WTC11 (cell line): ENCODE results near the gene LBHD1. TPM values are rescaled to one million over a fixed set of nuclear protein-coding genes. Genes with fewer than 3 reads are reported as not detected.

Experiments used
- ATAC-seq: fragments of 200-7000 bp; cut with Tn5 transposase; 2 replicates; pipeline ENCODE4 v1.10.0; 2021; ENCODE audit warnings: mild to moderate bottlenecking, moderate library complexity
- CTCF ChIA-PET: fragments of 300-600 bp; sonication (Branson Sonifier 250); formaldehyde crosslinking; loops from one replicate; lab custom pipeline; 2021; ENCODE audit warnings: antibody characterized with exemption; lab: Charles Lee
- POLR2A ChIA-PET: fragments of 350-600 bp; sonication (Branson Sonifier 250); formaldehyde crosslinking; loops from one replicate; lab custom pipeline; 2021; ENCODE audit warnings: antibody characterized with exemption; lab: Charles Lee
- DNase-seq: peaks from one replicate; pipeline ENCODE4 v3.0.0; 2021; ENCODE audit warnings: low spot score
- H3K27ac Mint-ChIP-seq: 2 replicates; pipeline ENCODE4 v1.8.0; 2021; ENCODE audit warnings: mixed read lengths
- H3K27me3 Mint-ChIP-seq: 2 replicates; pipeline ENCODE4 v1.8.0; 2021; ENCODE audit warnings: low read depth, mild to moderate bottlenecking, moderate library complexity, mixed read lengths
- H3K36me3 Mint-ChIP-seq: 2 replicates; pipeline ENCODE4 v1.8.0; 2021; ENCODE audit warnings: mixed read lengths
- H3K4me1 Mint-ChIP-seq: 2 replicates; pipeline ENCODE4 v1.8.0; 2022; ENCODE audit warnings: mixed read lengths
- H3K4me3 Mint-ChIP-seq: 2 replicates; pipeline ENCODE4 v1.8.0; 2021; ENCODE audit warnings: mild to moderate bottlenecking, moderate library complexity, mixed read lengths
- H3K9me3 Mint-ChIP-seq: 2 replicates; pipeline ENCODE4 v1.8.0; 2021; ENCODE audit warnings: mixed read lengths
- CREM ChIP-seq: sonication (generic); formaldehyde crosslinking; IDR thresholded peaks from 2 replicates; pipeline ENCODE4 v1.8.1; 2022; ENCODE audit warnings: mild to moderate bottlenecking, missing genetic modification reagents, moderate library complexity
- FOXJ3 ChIP-seq: sonication (generic); formaldehyde crosslinking; IDR thresholded peaks from 2 replicates; pipeline ENCODE4 v1.9.0; 2021; ENCODE audit warnings: missing genetic modification reagents, mild to moderate bottlenecking, borderline replicate concordance
- FOXK1 ChIP-seq: sonication (generic); formaldehyde crosslinking; IDR thresholded peaks from 2 replicates; pipeline ENCODE4 v1.8.0; 2022; ENCODE audit warnings: mild to moderate bottlenecking, moderate library complexity, missing genetic modification reagents
- GRHL2 ChIP-seq: fragments of 250-450 bp; sonication (Bioruptor Pico); IDR thresholded peaks from 2 replicates; pipeline ENCODE4 v1.8.0; 2022; ENCODE audit warnings: mild to moderate bottlenecking, moderate library complexity; ENCODE audit not compliant: insufficient replicate concordance, severe bottlenecking
- HMGA2 ChIP-seq: fragments of 250-450 bp; sonication (Bioruptor Pico); IDR thresholded peaks from 2 replicates; pipeline ENCODE4 v1.4.0; 2021; ENCODE audit warnings: mild to moderate bottlenecking, moderate library complexity
- NFE2L1 ChIP-seq: sonication (generic); formaldehyde crosslinking; IDR thresholded peaks from 2 replicates; pipeline ENCODE4 v1.8.1; 2023; ENCODE audit warnings: missing genetic modification reagents
- NFYB ChIP-seq: sonication (generic); formaldehyde crosslinking; conservative IDR thresholded peaks from 2 replicates; pipeline ENCODE4 v1.8.0; 2022; ENCODE audit warnings: low read depth, missing genetic modification reagents
- PRRX2 ChIP-seq: fragments of 250-450 bp; sonication (Bioruptor Pico); IDR thresholded peaks from 2 replicates; pipeline ENCODE4 v1.8.0; 2021; ENCODE audit warnings: mild to moderate bottlenecking
- SMAD4 ChIP-seq: sonication (generic); formaldehyde crosslinking; IDR thresholded peaks from 2 replicates; pipeline ENCODE4 v1.8.0; 2022; ENCODE audit warnings: mild to moderate bottlenecking, missing genetic modification reagents
- TEAD1 ChIP-seq: sonication (generic); formaldehyde crosslinking; IDR thresholded peaks from 2 replicates; pipeline ENCODE4 v1.8.0; 2022; ENCODE audit warnings: mild to moderate bottlenecking, missing genetic modification reagents
- ZBTB21 ChIP-seq: sonication (generic); formaldehyde crosslinking; IDR thresholded peaks from 2 replicates; pipeline ENCODE4 v1.8.1; 2023; ENCODE audit warnings: mild to moderate bottlenecking, missing genetic modification reagents, borderline replicate concordance
- ZNF317 ChIP-seq: sonication (generic); formaldehyde crosslinking; IDR thresholded peaks from 2 replicates; pipeline ENCODE4 v1.8.1; 2023; ENCODE audit warnings: low read depth, mild to moderate bottlenecking, moderate library complexity, missing genetic modification reagents, borderline replicate concordance
- total RNA-seq: library from RNA; stranded (reverse); gene quantifications from 3 replicates; pipeline ENCODE4 v1.2.3, GENCODE V29; 2021
- TF ChIP-seq, protein P1 (sequence below): fragments of 250-450 bp; sonication (Bioruptor Pico); IDR thresholded peaks from 2 replicates; pipeline ENCODE4 v1.8.0; 2021; ENCODE audit warnings: mild to moderate bottlenecking
- TF ChIP-seq, protein P2 (sequence below): fragments of 250-450 bp; sonication (Bioruptor Pico); IDR thresholded peaks from 2 replicates; pipeline ENCODE4 v2.1.2; 2022; ENCODE audit warnings: mild to moderate bottlenecking, moderate library complexity
- TF ChIP-seq, protein P3 (sequence below): sonication (generic); formaldehyde crosslinking; conservative IDR thresholded peaks from 2 replicates; pipeline ENCODE4 v1.8.1; 2023; ENCODE audit warnings: mild to moderate bottlenecking, low read depth, missing genetic modification reagents, moderate library complexity
- TF ChIP-seq, protein P4 (sequence below): sonication (generic); formaldehyde crosslinking; IDR thresholded peaks from 2 replicates; pipeline ENCODE4 v1.8.0; 2022; ENCODE audit warnings: mild to moderate bottlenecking, missing genetic modification reagents
- TF ChIP-seq, protein P5 (sequence below): fragments of 250-450 bp; sonication (Bioruptor Pico); IDR thresholded peaks from 2 replicates; pipeline ENCODE4 v1.9.0; 2021; ENCODE audit warnings: moderate library complexity, mild to moderate bottlenecking, inconsistent platforms, borderline replicate concordance
- TF ChIP-seq, protein P6 (sequence below): fragments of 250-450 bp; sonication (Bioruptor Pico); IDR thresholded peaks from 2 replicates; pipeline ENCODE4 v1.9.0; 2021; ENCODE audit warnings: mild to moderate bottlenecking, borderline replicate concordance
- TF ChIP-seq, protein P7 (sequence below): sonication (generic); formaldehyde crosslinking; IDR thresholded peaks from 2 replicates; pipeline ENCODE4 v1.8.1; 2022; ENCODE audit warnings: low read depth, mild to moderate bottlenecking, moderate library complexity, missing genetic modification reagents, borderline replicate concordance
- TF ChIP-seq, protein P8 (sequence below): fragments of 250-450 bp; sonication (Bioruptor Pico); IDR thresholded peaks from 2 replicates; pipeline ENCODE4 v1.9.0; 2021; ENCODE audit warnings: mild to moderate bottlenecking
- TF ChIP-seq, protein P9 (sequence below): sonication (generic); formaldehyde crosslinking; conservative IDR thresholded peaks from 2 replicates; pipeline ENCODE4 v1.8.1; 2022; ENCODE audit warnings: mild to moderate bottlenecking, missing genetic modification reagents

LBHD1 gene
- total RNA-seq, 1 experiment from 2014 or later: 4.2 TPM

DNA sequence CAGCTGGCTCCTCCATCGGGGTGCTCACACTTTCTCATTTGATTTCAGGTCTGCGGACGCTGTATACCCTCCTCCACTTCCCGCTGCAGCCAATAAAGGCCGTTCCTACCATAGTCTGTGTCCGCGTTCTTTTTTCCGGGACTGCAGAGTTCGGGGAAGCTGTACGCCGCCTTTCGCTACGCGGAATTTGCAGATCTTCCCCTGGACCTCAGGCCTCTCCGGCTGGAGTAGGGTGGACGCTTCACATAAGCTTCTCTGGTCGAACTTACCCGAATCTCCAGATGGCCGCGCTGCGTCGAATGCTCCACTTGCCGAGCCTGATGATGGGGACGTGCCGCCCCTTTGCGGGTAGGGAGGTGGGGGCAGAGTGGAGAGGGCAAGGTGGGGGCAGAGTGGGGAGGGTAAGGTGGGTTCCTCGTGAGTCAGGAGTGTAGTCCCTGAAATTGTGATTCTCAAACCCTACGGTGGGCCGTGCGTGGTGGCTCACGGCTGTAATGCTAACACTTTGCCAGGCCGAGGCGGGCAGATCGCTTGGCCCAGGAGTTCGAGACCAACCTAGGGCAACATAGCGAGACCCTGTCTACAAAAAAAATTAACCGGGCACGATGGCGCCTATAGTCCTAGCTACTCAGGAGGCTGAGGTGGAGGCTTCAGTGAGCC lies 6.3 kb downstream of the LBHD1 start (continued):
- TF ChIP-seq, protein P1, sequence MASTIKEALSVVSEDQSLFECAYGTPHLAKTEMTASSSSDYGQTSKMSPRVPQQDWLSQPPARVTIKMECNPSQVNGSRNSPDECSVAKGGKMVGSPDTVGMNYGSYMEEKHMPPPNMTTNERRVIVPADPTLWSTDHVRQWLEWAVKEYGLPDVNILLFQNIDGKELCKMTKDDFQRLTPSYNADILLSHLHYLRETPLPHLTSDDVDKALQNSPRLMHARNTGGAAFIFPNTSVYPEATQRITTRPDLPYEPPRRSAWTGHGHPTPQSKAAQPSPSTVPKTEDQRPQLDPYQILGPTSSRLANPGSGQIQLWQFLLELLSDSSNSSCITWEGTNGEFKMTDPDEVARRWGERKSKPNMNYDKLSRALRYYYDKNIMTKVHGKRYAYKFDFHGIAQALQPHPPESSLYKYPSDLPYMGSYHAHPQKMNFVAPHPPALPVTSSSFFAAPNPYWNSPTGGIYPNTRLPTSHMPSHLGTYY (CRISPR knock-in tag): peak; percentile 60; the same call in 1 of the 2 replicates
- TF ChIP-seq PRRX2 (CRISPR knock-in tag): no peak
- TF ChIP-seq FOXK1 (CRISPR knock-in tag): no peak

DNA sequence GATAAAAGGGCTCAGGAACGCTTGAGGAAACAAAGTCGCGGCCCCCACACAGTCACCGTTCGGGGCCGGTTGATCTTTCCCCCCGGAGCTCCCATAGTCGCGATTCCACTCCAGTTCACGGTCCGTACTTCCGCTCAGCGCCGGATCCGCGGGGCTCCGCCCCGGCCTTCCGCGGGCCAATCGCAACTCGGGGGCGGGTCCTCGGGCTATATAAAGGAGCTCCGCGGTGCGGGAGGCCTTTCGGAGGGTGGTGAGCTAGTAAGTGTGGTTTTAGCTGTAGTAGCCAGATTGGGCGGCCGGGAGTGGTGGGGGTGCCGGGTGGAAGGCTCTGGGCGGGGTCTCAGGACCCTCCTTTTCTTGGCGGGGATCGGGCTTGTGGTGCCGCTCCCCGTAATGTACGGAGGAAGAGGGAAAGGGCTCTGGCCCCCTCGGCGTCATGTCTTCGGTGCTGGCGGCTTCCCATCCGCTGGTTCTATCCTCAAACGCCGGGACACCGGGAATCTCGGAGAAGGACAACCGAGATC lies 6.9 kb downstream of the LBHD1 start, which contains the start of the genes C11orf98 and CSKMT:
Gene C11orf98 (minus strand): TSS at position 136 of the 524 bp plus-strand sequence. CDS start 41 bp downstream, at position 95.
Gene CSKMT (plus strand): TSS at position 238 of the 524 bp plus-strand sequence. CDS start 568 bp downstream, outside the sequence.
- H3K27ac Mint-ChIP-seq: peak within 1 kb of the TSS; percentile 95
- peaks cover 30% of the 10 kb centered on the region for H3K36me3 Mint-ChIP-seq
- DNase-seq: peak; percentile 97
- peak within 1 kb of the TSS; percentile 97 for H3K4me3 Mint-ChIP-seq
- CTCF ChIA-PET: interaction anchor here (0.6 to 2.2 kb wide), 20 partner anchors 12 to 324 kb away, joined by 3 to 10 read pairs (median 5); partner anchors contain the start of genes B3GAT3, BSCL2, EML3 and GANAB
- POLR2A ChIA-PET: interaction anchor here (0.5 to 3.2 kb wide), 37 partner anchors 9 to 416 kb away, joined by 3 to 42 read pairs (median 6); partner anchors contain the start of genes B3GAT3, BSCL2, EEF1G and GANAB
- peaks cover 20% of the 10 kb centered on the region for H3K4me1 Mint-ChIP-seq
- peak; percentile 79 for ATAC-seq
- H3K9me3 Mint-ChIP-seq: no peaks in the 10 kb centered on the region
- no peaks in the 10 kb centered on the region for H3K27me3 Mint-ChIP-seq
- peak; percentile 26; the same call in 1 of the 2 replicates for TF ChIP-seq HMGA2
- TF ChIP-seq, protein P2, sequence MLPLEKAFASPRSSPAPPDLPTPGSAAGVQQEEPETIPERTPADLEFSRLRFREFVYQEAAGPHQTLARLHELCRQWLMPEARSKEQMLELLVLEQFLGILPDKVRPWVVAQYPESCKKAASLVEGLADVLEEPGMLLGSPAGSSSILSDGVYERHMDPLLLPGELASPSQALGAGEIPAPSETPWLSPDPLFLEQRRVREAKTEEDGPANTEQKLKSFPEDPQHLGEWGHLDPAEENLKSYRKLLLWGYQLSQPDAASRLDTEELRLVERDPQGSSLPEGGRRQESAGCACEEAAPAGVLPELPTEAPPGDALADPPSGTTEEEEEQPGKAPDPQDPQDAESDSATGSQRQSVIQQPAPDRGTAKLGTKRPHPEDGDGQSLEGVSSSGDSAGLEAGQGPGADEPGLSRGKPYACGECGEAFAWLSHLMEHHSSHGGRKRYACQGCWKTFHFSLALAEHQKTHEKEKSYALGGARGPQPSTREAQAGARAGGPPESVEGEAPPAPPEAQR: no peak
- 0 out of 2 replicates have a peak, but pooled peaks have one; percentile 46 for TF ChIP-seq CREM (CRISPR knock-in tag)
- TF ChIP-seq ZNF317 (CRISPR knock-in tag): no peak
- peak; percentile 80 for TF ChIP-seq NFYB (CRISPR knock-in tag)
- TF ChIP-seq, protein P3, sequence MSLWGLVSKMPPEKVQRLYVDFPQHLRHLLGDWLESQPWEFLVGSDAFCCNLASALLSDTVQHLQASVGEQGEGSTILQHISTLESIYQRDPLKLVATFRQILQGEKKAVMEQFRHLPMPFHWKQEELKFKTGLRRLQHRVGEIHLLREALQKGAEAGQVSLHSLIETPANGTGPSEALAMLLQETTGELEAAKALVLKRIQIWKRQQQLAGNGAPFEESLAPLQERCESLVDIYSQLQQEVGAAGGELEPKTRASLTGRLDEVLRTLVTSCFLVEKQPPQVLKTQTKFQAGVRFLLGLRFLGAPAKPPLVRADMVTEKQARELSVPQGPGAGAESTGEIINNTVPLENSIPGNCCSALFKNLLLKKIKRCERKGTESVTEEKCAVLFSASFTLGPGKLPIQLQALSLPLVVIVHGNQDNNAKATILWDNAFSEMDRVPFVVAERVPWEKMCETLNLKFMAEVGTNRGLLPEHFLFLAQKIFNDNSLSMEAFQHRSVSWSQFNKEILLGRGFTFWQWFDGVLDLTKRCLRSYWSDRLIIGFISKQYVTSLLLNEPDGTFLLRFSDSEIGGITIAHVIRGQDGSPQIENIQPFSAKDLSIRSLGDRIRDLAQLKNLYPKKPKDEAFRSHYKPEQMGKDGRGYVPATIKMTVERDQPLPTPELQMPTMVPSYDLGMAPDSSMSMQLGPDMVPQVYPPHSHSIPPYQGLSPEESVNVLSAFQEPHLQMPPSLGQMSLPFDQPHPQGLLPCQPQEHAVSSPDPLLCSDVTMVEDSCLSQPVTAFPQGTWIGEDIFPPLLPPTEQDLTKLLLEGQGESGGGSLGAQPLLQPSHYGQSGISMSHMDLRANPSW (CRISPR knock-in tag): no peak
- TF ChIP-seq TEAD1 (CRISPR knock-in tag): peak; percentile 51; the same call in 1 of the 2 replicates
- peak; percentile 11; the same call in 1 of the 2 replicates for TF ChIP-seq NFE2L1
- TF ChIP-seq, protein P4, sequence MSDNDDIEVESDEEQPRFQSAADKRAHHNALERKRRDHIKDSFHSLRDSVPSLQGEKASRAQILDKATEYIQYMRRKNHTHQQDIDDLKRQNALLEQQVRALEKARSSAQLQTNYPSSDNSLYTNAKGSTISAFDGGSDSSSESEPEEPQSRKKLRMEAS (CRISPR knock-in tag): peak; percentile 31; the same call in 1 of the 2 replicates
- TF ChIP-seq, protein P5, sequence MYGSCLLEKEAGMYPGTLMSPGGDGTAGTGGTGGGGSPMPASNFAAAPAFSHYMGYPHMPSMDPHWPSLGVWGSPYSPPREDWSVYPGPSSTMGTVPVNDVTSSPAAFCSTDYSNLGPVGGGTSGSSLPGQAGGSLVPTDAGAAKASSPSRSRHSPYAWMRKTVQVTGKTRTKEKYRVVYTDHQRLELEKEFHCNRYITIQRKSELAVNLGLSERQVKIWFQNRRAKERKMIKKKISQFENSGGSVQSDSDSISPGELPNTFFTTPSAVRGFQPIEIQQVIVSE (CRISPR knock-in tag): peak; percentile 88; the same call in 1 of the 2 replicates
- TF ChIP-seq, protein P6, sequence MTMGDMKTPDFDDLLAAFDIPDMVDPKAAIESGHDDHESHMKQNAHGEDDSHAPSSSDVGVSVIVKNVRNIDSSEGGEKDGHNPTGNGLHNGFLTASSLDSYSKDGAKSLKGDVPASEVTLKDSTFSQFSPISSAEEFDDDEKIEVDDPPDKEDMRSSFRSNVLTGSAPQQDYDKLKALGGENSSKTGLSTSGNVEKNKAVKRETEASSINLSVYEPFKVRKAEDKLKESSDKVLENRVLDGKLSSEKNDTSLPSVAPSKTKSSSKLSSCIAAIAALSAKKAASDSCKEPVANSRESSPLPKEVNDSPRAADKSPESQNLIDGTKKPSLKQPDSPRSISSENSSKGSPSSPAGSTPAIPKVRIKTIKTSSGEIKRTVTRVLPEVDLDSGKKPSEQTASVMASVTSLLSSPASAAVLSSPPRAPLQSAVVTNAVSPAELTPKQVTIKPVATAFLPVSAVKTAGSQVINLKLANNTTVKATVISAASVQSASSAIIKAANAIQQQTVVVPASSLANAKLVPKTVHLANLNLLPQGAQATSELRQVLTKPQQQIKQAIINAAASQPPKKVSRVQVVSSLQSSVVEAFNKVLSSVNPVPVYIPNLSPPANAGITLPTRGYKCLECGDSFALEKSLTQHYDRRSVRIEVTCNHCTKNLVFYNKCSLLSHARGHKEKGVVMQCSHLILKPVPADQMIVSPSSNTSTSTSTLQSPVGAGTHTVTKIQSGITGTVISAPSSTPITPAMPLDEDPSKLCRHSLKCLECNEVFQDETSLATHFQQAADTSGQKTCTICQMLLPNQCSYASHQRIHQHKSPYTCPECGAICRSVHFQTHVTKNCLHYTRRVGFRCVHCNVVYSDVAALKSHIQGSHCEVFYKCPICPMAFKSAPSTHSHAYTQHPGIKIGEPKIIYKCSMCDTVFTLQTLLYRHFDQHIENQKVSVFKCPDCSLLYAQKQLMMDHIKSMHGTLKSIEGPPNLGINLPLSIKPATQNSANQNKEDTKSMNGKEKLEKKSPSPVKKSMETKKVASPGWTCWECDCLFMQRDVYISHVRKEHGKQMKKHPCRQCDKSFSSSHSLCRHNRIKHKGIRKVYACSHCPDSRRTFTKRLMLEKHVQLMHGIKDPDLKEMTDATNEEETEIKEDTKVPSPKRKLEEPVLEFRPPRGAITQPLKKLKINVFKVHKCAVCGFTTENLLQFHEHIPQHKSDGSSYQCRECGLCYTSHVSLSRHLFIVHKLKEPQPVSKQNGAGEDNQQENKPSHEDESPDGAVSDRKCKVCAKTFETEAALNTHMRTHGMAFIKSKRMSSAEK (CRISPR knock-in tag): peak; percentile 56; the same call in 1 of the 2 replicates
- TF ChIP-seq, protein P7, sequence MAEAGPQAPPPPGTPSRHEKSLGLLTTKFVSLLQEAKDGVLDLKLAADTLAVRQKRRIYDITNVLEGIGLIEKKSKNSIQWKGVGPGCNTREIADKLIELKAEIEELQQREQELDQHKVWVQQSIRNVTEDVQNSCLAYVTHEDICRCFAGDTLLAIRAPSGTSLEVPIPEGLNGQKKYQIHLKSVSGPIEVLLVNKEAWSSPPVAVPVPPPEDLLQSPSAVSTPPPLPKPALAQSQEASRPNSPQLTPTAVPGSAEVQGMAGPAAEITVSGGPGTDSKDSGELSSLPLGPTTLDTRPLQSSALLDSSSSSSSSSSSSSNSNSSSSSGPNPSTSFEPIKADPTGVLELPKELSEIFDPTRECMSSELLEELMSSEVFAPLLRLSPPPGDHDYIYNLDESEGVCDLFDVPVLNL (CRISPR knock-in tag): no peak
- TF ChIP-seq FOXJ3: no peak
- TF ChIP-seq, protein P8, sequence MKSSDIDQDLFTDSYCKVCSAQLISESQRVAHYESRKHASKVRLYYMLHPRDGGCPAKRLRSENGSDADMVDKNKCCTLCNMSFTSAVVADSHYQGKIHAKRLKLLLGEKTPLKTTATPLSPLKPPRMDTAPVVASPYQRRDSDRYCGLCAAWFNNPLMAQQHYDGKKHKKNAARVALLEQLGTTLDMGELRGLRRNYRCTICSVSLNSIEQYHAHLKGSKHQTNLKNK (CRISPR knock-in tag): peak; percentile 92
- TF ChIP-seq SMAD4 (CRISPR knock-in tag): no peak
- TF ChIP-seq GRHL2 (CRISPR knock-in tag): no peak
- TF ChIP-seq ZBTB21 (CRISPR knock-in tag): no peak; the same call in 1 of the 2 replicates
- TF ChIP-seq, protein P9, sequence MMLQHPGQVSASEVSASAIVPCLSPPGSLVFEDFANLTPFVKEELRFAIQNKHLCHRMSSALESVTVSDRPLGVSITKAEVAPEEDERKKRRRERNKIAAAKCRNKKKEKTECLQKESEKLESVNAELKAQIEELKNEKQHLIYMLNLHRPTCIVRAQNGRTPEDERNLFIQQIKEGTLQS (CRISPR knock-in tag): no peak
